22Rv1 (cell line): ENCODE measurements around the gene NRG3.

Experiments used
- ZFX ChIP-seq: fragments of 450-650 bp; IDR thresholded peaks from 2 replicates; pipeline ENCODE4 v1.6.1; 2017; ENCODE audit warnings: antibody characterized with exemption, borderline replicate concordance
- TF ChIP-seq, protein P1 (sequence below): fragments of 450-650 bp; IDR thresholded peaks from 2 replicates; pipeline ENCODE4 v1.5.1; 2017; ENCODE audit warnings: mild to moderate bottlenecking

DNA sequence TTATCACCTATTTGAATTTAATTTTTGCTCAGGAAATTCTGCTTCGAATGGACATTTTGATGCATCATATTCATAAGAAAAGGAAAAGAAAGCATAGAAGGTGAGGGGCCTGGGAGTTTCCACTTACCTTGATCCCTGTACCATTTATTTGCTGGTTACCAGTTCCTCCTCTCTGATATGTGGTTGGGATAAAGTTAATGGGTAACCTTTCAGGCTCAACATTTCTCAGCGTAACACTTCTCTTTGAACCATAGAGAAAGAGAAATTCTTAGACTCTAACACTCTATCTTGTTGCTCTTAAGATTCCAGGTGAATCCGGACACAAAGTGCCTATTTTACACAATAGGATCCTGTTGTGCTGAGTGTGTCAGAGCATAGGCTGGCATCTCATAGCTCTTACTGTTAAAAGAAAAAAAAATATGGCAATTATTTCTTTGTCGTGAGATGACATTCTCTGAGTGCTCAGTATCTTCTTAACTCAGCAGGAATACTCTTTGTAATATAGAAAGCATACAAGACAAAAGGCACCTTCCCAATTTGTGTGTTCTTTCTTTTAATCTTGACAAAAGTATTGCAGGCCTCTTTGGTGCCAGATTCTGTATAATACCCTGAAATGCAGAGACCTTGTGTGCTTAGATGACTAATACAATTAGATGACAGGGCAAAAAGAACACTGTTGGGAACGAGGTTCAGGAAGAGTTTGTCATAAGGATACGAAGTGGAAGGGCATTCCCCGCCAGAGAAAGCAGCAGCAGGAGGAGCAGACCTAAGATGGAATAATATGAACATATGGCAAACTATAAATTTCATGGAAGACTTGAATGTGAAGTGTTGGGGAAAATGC is 689.6 kb downstream of the NRG3 start:
- TF ChIP-seq, protein P1, sequence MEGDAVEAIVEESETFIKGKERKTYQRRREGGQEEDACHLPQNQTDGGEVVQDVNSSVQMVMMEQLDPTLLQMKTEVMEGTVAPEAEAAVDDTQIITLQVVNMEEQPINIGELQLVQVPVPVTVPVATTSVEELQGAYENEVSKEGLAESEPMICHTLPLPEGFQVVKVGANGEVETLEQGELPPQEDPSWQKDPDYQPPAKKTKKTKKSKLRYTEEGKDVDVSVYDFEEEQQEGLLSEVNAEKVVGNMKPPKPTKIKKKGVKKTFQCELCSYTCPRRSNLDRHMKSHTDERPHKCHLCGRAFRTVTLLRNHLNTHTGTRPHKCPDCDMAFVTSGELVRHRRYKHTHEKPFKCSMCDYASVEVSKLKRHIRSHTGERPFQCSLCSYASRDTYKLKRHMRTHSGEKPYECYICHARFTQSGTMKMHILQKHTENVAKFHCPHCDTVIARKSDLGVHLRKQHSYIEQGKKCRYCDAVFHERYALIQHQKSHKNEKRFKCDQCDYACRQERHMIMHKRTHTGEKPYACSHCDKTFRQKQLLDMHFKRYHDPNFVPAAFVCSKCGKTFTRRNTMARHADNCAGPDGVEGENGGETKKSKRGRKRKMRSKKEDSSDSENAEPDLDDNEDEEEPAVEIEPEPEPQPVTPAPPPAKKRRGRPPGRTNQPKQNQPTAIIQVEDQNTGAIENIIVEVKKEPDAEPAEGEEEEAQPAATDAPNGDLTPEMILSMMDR = no peak
- TF ChIP-seq ZFX = no peak
